ENCODE data around the gene OSBPL10. TPM values are rescaled to one million over a fixed set of nuclear protein-coding genes. Genes with fewer than 3 reads are reported as not detected.

Gene OSBPL10
- total and polyA plus RNA-seq, 2 of the 8 experiments (the other 6 are each of a cell fraction or from before 2014, with no cell fraction given), result 26.2 to 86.7 TPM

DNA sequence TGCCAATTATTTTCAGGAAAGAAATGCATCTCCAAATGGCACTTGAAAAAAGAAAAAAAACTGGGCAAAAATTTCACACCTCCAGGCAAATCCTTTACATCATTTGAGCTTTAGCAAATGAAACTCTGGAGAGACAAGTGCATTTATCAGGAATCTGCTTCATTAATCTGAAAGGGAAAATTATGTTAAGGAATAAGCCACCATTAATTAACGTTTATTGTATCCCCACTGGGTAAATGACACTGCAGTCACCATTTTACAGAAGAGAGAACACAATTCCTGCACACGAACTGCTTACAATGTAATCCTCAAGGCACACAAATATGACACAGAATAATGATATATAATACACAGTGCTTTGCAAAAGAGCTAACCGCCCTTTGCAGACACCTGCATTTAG lies 217.3 kb downstream of the OSBPL10 start:
- Histone ChIP-seq H4K20me1 (replicated peaks in 1 of 2; ENCODE audit: control insufficient read depth in 1 of 2, insufficient read depth in 2 of 2, low read length in 2 of 2) (no peaks in the 10 kb centered on the region), H3K4me1 (replicated peaks in 1 of 4; ENCODE audit: control insufficient read depth in 3 of 4, insufficient read depth in 4 of 4, low read length in 3 of 4) (peaks cover 0 to 2% (median 0%) of the 10 kb centered on the region in 4 experiments; a peak in 1 of 7 replicates), H4K5ac (ENCODE audit: insufficient read length, low read depth, low read length) (no peak overlapping the region), H3K56ac (replicated peaks; ENCODE audit: insufficient read length, low read depth, low read length) (no peak overlapping the region), H3K18ac (ENCODE audit: extremely low read depth, low read length) (no peak overlapping the region), H3K27me3 (replicated peaks in 1 of 4; ENCODE audit: control insufficient read depth in 3 of 4, extremely low read depth in 1 of 4, insufficient read depth in 3 of 4, low read length in 3 of 4) (no peaks in the 10 kb centered on the region), H3K4me3 (ENCODE audit: extremely low read depth in 1 of 4, insufficient read depth in 2 of 4, low read depth in 3 of 4, low read length in 4 of 4) (no peak overlapping the region), H3K27ac (ENCODE audit: low read depth, low read length) (no peak overlapping the region), H2AK5ac (ENCODE audit: low read depth, low read length) (no peak overlapping the region), H2BK12ac (ENCODE audit: low read depth, low read length) (no peak overlapping the region), H3K79me2 (ENCODE audit: control insufficient read depth in 1 of 2, insufficient read depth in 2 of 2, low read length in 2 of 2) (peaks cover 0 to 13% of the 10 kb centered on the region in 2 experiments; a peak in 2 of 4 replicates), H3K9ac (replicated peaks in 1 of 4; ENCODE audit: extremely low read depth in 1 of 4, low read depth in 3 of 4, low read length in 3 of 4) (no peak overlapping the region), H3K14ac (ENCODE audit: insufficient read length) (no peak overlapping the region), H4K8ac (ENCODE audit: extremely low read depth, insufficient read depth, low read length) (no peak overlapping the region), H2BK5ac (ENCODE audit: low read depth, low read length) (no peak overlapping the region), H4K91ac (replicated peaks; ENCODE audit: insufficient read length, low read length) (no peak overlapping the region), H3K36me3 (ENCODE audit: control insufficient read depth in 2 of 4, insufficient read depth in 4 of 4, low read length in 3 of 4) (no peaks in the 10 kb centered on the region; a peak in 1 of 8 replicates), H2AFZ (ENCODE audit: low read length) (no peak overlapping the region), H3K4me2 (ENCODE audit: insufficient read depth in 1 of 2, low read depth in 2 of 2, low read length in 2 of 2) (no peak overlapping the region), H3K23ac (ENCODE audit: insufficient read length) (no peak overlapping the region), H3K79me1 (ENCODE audit: low read depth, low read length) (0 out of 2 replicates have a peak, but pooled peaks cover 2% of the 10 kb centered on the region), H3K4ac (replicated peaks; ENCODE audit: insufficient read length, low read depth, low read length) (no peak overlapping the region), H3K23me2 (ENCODE audit: low read depth, low read length) (no peaks in the 10 kb centered on the region), H3K9me3 (ENCODE audit: insufficient read depth in 2 of 2, low read depth in 1 of 2, low read length in 1 of 2) (no peaks in the 10 kb centered on the region), H2BK20ac (ENCODE audit: low read length) (no peak overlapping the region), H2BK15ac (ENCODE audit: low read length) (no peak overlapping the region), H2BK120ac (replicated peaks; ENCODE audit: low read depth, low read length) (no peak overlapping the region)
- WGBS, 2 experiments (ENCODE audit: extremely low coverage in 1 of 2, insufficient coverage in 1 of 2, insufficient read length in 1 of 2, insufficient replicate concordance in 2 of 2, low coverage in 1 of 2, low lambda C conversion rate in 2 of 2, missing lambda C conversion rate in 1 of 2), result 83% methylated on average over 3 of the region's 3 CpGs; no CpG with 5 or more reads in 1 of the 2 experiments
- CTCF ChIA-PET (ENCODE audit: partially characterized antibody), result interaction anchor here (1.3 kb wide), 1 partner anchor 13 kb away, joined by 4 read pairs; no protein-coding TSS in a partner anchor
- DNase-seq (ENCODE audit: low read depth in 1 of 2, low spot score in 2 of 2) (no peak), FAIRE-seq (no peak)
- POLR2A ChIA-PET (ENCODE audit: partially characterized antibody), result no interaction called here
- TF ChIP-seq RFX5 (IDR thresholded peaks at IDR 0.05; ENCODE audit: borderline replicate concordance, low read depth, low read length) (no peak), POLR2A (IDR thresholded peaks at IDR 0.05; ENCODE audit: control extremely low read depth in 1 of 2, low read depth in 2 of 2, low read length in 2 of 2) (no peak), KDM4A (IDR thresholded peaks at IDR 0.05; ENCODE audit: low read depth, low read length, severe bottlenecking) (no peak), BCL11A (IDR thresholded peaks at IDR 0.05; ENCODE audit: low read depth in 2 of 2, low read length in 2 of 2) (no peak), CTBP2 (IDR thresholded peaks at IDR 0.05; ENCODE audit: borderline replicate concordance, insufficient read depth, insufficient read length, low read length) (no peak), PHF8 (conservative IDR thresholded peaks at IDR 0.05; ENCODE audit: low read depth, low read length) (no peak), NRF1 (IDR thresholded peaks at IDR 0.05; ENCODE audit: low read depth, low read length) (no peak), SUZ12 (IDR thresholded peaks at IDR 0.05; ENCODE audit: low read length) (no peak), CREB1 (IDR thresholded peaks at IDR 0.05) (no peak), TAF1 (IDR thresholded peaks at IDR 0.05; ENCODE audit: low read depth, low read length) (no peak), POLR2AphosphoS5 (IDR thresholded peaks at IDR 0.05; ENCODE audit: low read depth, low read length) (no peak)
- TF ChIP-seq, protein P1, sequence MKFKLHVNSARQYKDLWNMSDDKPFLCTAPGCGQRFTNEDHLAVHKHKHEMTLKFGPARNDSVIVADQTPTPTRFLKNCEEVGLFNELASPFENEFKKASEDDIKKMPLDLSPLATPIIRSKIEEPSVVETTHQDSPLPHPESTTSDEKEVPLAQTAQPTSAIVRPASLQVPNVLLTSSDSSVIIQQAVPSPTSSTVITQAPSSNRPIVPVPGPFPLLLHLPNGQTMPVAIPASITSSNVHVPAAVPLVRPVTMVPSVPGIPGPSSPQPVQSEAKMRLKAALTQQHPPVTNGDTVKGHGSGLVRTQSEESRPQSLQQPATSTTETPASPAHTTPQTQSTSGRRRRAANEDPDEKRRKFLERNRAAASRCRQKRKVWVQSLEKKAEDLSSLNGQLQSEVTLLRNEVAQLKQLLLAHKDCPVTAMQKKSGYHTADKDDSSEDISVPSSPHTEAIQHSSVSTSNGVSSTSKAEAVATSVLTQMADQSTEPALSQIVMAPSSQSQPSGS (IDR thresholded peaks at IDR 0.05; ENCODE audit: low read length), result no peak
- TF ChIP-seq, protein P2, sequence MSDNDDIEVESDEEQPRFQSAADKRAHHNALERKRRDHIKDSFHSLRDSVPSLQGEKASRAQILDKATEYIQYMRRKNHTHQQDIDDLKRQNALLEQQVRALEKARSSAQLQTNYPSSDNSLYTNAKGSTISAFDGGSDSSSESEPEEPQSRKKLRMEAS (IDR thresholded peaks at IDR 0.05), result no peak
